ENCODE data around the gene STARD3. TPM values are rescaled to one million over a fixed set of nuclear protein-coding genes. Genes with fewer than 3 reads are reported as not detected.

STARD3 gene
- total RNA-seq, 1 donor from 2014 or later = 18.4 TPM

GRCh38 chr17:39599004-39599664 is 37.8 kb upstream of the STARD3 start:
- Histone ChIP-seq H3K36me3 (ENCODE audit: control insufficient read depth, insufficient read depth, low read length) (no peaks in the 10 kb centered on the region), H3K27me3 (ENCODE audit: control insufficient read depth, insufficient read depth, low read length) (peaks cover 61% of the 10 kb centered on the region), H3K4me3 (ENCODE audit: low read depth, low read length) (no peak overlapping the region)
- no peak for TF ChIP-seq CTCF (IDR thresholded peaks at IDR 0.05; ENCODE audit: insufficient read depth, low read length, severe bottlenecking)
- DNase-seq (ENCODE audit: low read depth) (no peak), FAIRE-seq (no peak)

GRCh38 chr17:39599665-39600231 is 37.2 kb upstream of the STARD3 start:
- no peak overlapping the region for H3K4me3 ChIP-seq (ENCODE audit: low read depth, low read length)
- FAIRE-seq = no peak
- no peak for DNase-seq (ENCODE audit: low read depth)
- H3K27me3 ChIP-seq (ENCODE audit: control insufficient read depth, insufficient read depth, low read length) = peaks cover 61% of the 10 kb centered on the region
- TF ChIP-seq CTCF (IDR thresholded peaks at IDR 0.05; ENCODE audit: insufficient read depth, low read length, severe bottlenecking) = no peak
- H3K36me3 ChIP-seq (ENCODE audit: control insufficient read depth, insufficient read depth, low read length) = no peaks in the 10 kb centered on the region

- Histone ChIP-seq H3K4me3 (ENCODE audit: low read depth, low read length) (no peak overlapping the region), H3K36me3 (ENCODE audit: control insufficient read depth, insufficient read depth, low read length) (no peaks in the 10 kb centered on the region), H3K27me3 (ENCODE audit: control insufficient read depth, insufficient read depth, low read length) (peaks cover 63% of the 10 kb centered on the region)
- DNase-seq (ENCODE audit: low read depth) (no peak), FAIRE-seq (no peak)
- TF ChIP-seq CTCF (IDR thresholded peaks at IDR 0.05; ENCODE audit: insufficient read depth, low read length, severe bottlenecking) = no peak
Measured at GRCh38 chr17:39600288-39600996, 36.5 kb upstream of the STARD3 start.

GRCh38 chr17:39600997-39601597 is 35.8 kb upstream of the STARD3 start:
- FAIRE-seq = no peak
- TF ChIP-seq CTCF (IDR thresholded peaks at IDR 0.05; ENCODE audit: insufficient read depth, low read length, severe bottlenecking) = no peak

GRCh38 chr17:39601758-39602532 is 35.0 kb upstream of the STARD3 start:
- Histone ChIP-seq H3K27me3 (ENCODE audit: control insufficient read depth, insufficient read depth, low read length) (peaks cover 62% of the 10 kb centered on the region), H3K36me3 (ENCODE audit: control insufficient read depth, insufficient read depth, low read length) (no peaks in the 10 kb centered on the region), H3K4me3 (ENCODE audit: low read depth, low read length) (no peak overlapping the region)
- DNase-seq (ENCODE audit: low read depth) (no peak), FAIRE-seq (no peak)
- TF ChIP-seq CTCF (IDR thresholded peaks at IDR 0.05; ENCODE audit: insufficient read depth, low read length, severe bottlenecking) = no peak

More at GRCh38 chr17:39600997-39601597, 35.8 kb upstream of the STARD3 start:
- Histone ChIP-seq H3K4me3 (ENCODE audit: low read depth, low read length) (no peak overlapping the region), H3K27me3 (ENCODE audit: control insufficient read depth, insufficient read depth, low read length) (peaks cover 63% of the 10 kb centered on the region), H3K36me3 (ENCODE audit: control insufficient read depth, insufficient read depth, low read length) (no peaks in the 10 kb centered on the region)
- no peak for DNase-seq (ENCODE audit: low read depth)
